Lung (tissue), 12 donors: ENCODE results near the gene PLA2G4A. TPM values are rescaled to one million over a fixed set of nuclear protein-coding genes. Genes with fewer than 3 reads are reported as not detected.

Experiments used
- ATAC-seq: fragments of 200-7000 bp; cut with Tn5 transposase; one replicate; pipeline ENCODE4 v1.9.1; 2020; ENCODE audit warnings: moderate number of reproducible peaks; ENCODE audit not compliant: insufficient read depth, low FRiP score
- DNase-seq, 3 donors: peaks; one replicate each; pipeline ENCODE4 v3.0.0-alpha.2; 2013 to 2017
- H3K27ac ChIP-seq, 2 donors: one replicate each; pipeline ENCODE4 v1.5.1; 2013; ENCODE audit warnings: mild to moderate bottlenecking in 2 of 2, moderate library complexity in 2 of 2, control low read depth in 1 of 2, inconsistent platforms in 1 of 2, low read depth in 1 of 2, low read length in 1 of 2
- H3K27me3 ChIP-seq, 3 donors: one replicate each; pipeline ENCODE4 v1.5.1; 2013; ENCODE audit warnings: low read length in 2 of 3; ENCODE audit not compliant: control insufficient read depth in 3 of 3, insufficient read depth in 3 of 3
- H3K36me3 ChIP-seq, 4 donors: one replicate each; pipeline ENCODE4 v1.5.1; 2013; ENCODE audit warnings: low read length in 4 of 4, mild to moderate bottlenecking in 1 of 4, moderate library complexity in 1 of 4; ENCODE audit not compliant: control insufficient read depth in 4 of 4, insufficient read depth in 4 of 4
- H3K4me1 ChIP-seq, 5 donors: one replicate each; pipeline ENCODE4 v1.5.1; 2013; ENCODE audit warnings: low read length in 5 of 5, mild to moderate bottlenecking in 2 of 5, moderate library complexity in 1 of 5; ENCODE audit not compliant: control insufficient read depth in 5 of 5, insufficient read depth in 5 of 5
- H3K4me3 ChIP-seq: one replicate; pipeline ENCODE4 v1.5.1; 2013; ENCODE audit warnings: mild to moderate bottlenecking, control low read depth, moderate library complexity
- H3K9ac ChIP-seq, 2 donors: one replicate each; pipeline ENCODE4 v1.5.1; 2013; ENCODE audit warnings: low read length in 2 of 2, control low read depth in 1 of 2; ENCODE audit not compliant: insufficient read depth in 1 of 2
- H3K9me3 ChIP-seq, 4 donors: one replicate each; pipeline ENCODE4 v1.5.1; 2013; ENCODE audit warnings: low read length in 3 of 4, mild to moderate bottlenecking in 1 of 4, moderate library complexity in 1 of 4; ENCODE audit not compliant: control insufficient read depth in 4 of 4, insufficient read depth in 3 of 4
- CTCF ChIP-seq: IDR thresholded peaks from 2 replicates; pipeline ENCODE4 v1.5.1; 2012; ENCODE audit warnings: mild to moderate bottlenecking; ENCODE audit errors: control extremely low read depth, extremely low read depth
- WGBS, 2 donors: extraction: QIAGEN DNeasy Blood & Tissue Kit; methylation state at CpG; one replicate each; pipeline ENCODE4 v1.1.7; 2013; 5-methylcytosine and 5-hydroxymethylcytosine counted together
- polyA plus RNA-seq, 2 donors: library from polyadenylated mRNA; stranded (reverse); fragments of 200-250 nt; gene quantifications; one replicate each; pipeline ENCODE4 v1.2.1, GENCODE V29; 2013
- total RNA-seq, 2 donors: library from RNA; depleted of rRNA in 1 of 2; stranded (reverse); fragments of >200 nt in 1 of 2; gene quantifications; one replicate each; pipeline ENCODE4 v1.2.1, GENCODE V29; 2014 to 2021
- donor health status: control.
- donor health status: control.
- donor health status: Bipolar disorder and iron deficiency.
- donor health status: healthy.
- donor health status: DM: yes; HTN: yes; CAD: no.

The PLA2G4A gene
- total and polyA plus RNA-seq, 4 donors = 2.5 to 8.1 (median 6.4) TPM

GRCh38 chr1:186925881-186926669 lies 97.3 kb downstream of the PLA2G4A start:
- no peak for DNase-seq
- H3K27ac ChIP-seq = no peak overlapping the region
- no peak for ATAC-seq
- H3K9me3 ChIP-seq = no peaks in the 10 kb centered on the region
- 32 to 50% methylated on average over 3 of the region's 3 CpGs for WGBS, 2 donors
- no peak for TF ChIP-seq CTCF
- no peaks in the 10 kb centered on the region for H3K27me3 ChIP-seq
- no peaks in the 10 kb centered on the region for H3K36me3 ChIP-seq
- H3K9ac ChIP-seq = no peak overlapping the region
- no peak overlapping the region for H3K4me3 ChIP-seq
- H3K4me1 ChIP-seq = peaks cover 0 to 4% (median 0%) of the 10 kb centered on the region in 5 donors

GRCh38 chr1:186927884-186928283 lies 99.1 kb downstream of the PLA2G4A start:
- Histone ChIP-seq H3K9ac (no peak overlapping the region), H3K4me1 (peaks cover 0 to 4% (median 0%) of the 10 kb centered on the region in 5 donors), H3K27me3 (no peaks in the 10 kb centered on the region), H3K27ac (peak overlapping the region in 1 of 2 donors; percentile 28), H3K36me3 (no peaks in the 10 kb centered on the region), H3K9me3 (no peaks in the 10 kb centered on the region), H3K4me3 (no peak overlapping the region)
- no peak for ATAC-seq
- DNase-seq = peak; percentile 17 to 66 (median 32)
- 74 to 81% methylated on average over 4 of the region's 4 CpGs for WGBS, 2 donors
- TF ChIP-seq CTCF = no peak

GRCh38 chr1:186930238-186930637 lies 101.5 kb downstream of the PLA2G4A start:
- Histone ChIP-seq H3K4me3 (no peak overlapping the region), H3K9me3 (no peaks in the 10 kb centered on the region), H3K9ac (no peak overlapping the region), H3K4me1 (peaks cover 0 to 4% (median 0%) of the 10 kb centered on the region in 5 donors), H3K36me3 (no peaks in the 10 kb centered on the region), H3K27ac (no peak overlapping the region), H3K27me3 (no peaks in the 10 kb centered on the region)
- TF ChIP-seq CTCF = no peak
- 91 to 95% methylated on average over 2 of the region's 2 CpGs for WGBS, 2 donors
- DNase-seq (no peak), ATAC-seq (no peak)
